HG03521 (cell line): Measurements from ENCODE around the gene SULT2B1.
"Not testable (repeated sequence)": the region's sequence is repeated elsewhere in the genome, so short reads cannot be mapped to it uniquely, and the experiment has no call there.

Experiments
- ATAC-seq: cut with Tn5 transposase; IDR thresholded peaks from one replicate; pipeline ENCODE4 v1.9.1; 2021; ENCODE audit warnings: mild to moderate bottlenecking, moderate library complexity; ENCODE audit not compliant: unreplicated experiment

SULT2B1 gene

DNA sequence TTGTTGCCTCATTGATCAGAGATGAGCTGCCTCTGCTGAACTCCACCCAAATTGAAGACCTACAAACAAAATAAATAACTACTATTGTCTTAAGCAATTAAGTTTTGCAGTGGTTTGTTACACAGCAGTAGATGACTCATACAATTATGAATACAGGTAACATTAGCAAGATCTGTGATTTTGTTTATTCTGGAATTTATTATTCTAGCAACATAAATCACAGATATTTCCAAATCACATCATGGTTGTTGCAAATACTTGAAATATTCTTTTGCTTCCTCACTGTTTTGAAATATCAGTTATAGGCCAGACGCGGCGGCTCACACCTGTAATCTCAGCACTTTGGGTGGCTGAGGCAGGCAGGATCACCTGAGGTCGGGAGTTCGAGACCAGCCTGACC, 27.2 kb upstream of the SULT2B1 start:
- no peak for ATAC-seq

DNA sequence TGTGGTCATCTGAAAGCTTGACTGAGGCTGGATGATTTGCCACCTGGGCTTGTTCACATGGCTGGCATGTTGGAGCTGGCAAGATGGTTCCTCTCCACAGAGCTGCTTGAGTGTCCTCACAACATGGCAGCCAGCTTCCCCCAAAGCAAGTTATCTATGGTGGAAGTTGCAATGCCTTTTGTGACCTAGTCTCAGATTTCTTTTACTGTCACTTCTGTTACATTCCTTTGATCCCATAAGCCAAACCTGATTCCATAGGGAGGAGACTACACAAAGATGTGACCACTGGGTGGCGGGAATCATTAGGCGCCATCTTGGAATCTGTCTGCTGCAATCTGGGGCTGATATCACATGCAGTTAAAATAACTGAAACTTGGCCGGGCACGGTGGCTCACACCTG, 22.8 kb upstream of the SULT2B1 start:
- no peak for ATAC-seq

DNA sequence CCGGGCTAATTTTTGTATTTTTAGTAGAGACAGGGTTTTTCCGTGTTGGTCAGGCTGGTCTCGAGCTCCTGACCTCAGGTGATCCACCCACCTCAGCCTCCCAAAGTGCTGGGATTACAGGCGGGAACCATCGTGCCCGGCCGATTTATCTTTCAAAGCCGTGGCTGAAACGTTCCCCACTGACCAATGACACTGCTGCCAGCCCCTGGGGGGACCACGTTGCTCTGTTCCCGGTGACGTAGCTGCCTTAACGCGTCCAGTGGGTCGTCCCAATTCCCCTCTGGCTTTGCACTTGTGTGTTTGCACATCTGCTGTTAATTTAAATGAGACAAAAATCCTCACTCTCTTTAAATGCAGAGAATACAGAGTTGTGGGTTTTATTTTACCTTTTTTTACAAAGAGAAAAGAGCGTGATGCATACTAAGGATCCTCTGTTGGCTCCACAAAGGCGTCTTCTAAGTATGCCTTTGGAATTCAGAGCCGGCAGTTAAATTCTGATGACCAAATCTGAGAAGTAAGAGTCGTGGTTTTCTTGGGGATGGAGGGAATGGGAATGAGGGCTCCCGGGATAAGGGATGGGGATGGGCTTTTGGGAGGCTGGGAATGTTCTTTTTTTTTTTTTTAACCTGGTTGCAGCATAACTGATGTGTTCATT, 21.8 kb upstream of the SULT2B1 start:
- no peak for ATAC-seq

GRCh38 chr19:48530770-48531169, 21.2 kb upstream of the SULT2B1 start:
- ATAC-seq = no peak

- ATAC-seq = no peak
Measured at GRCh38 chr19:48533770-48534169, 18.2 kb upstream of the SULT2B1 start.

GRCh38 chr19:48537541-48537940, 14.4 kb upstream of the SULT2B1 start:
- ATAC-seq = no peak

- ATAC-seq = not testable (repeated sequence)
Measured at GRCh38 chr19:48538057-48538456, 13.9 kb upstream of the SULT2B1 start.

- no peak for ATAC-seq
Measured at GRCh38 chr19:48539503-48540096, 12.4 kb upstream of the SULT2B1 start.

DNA sequence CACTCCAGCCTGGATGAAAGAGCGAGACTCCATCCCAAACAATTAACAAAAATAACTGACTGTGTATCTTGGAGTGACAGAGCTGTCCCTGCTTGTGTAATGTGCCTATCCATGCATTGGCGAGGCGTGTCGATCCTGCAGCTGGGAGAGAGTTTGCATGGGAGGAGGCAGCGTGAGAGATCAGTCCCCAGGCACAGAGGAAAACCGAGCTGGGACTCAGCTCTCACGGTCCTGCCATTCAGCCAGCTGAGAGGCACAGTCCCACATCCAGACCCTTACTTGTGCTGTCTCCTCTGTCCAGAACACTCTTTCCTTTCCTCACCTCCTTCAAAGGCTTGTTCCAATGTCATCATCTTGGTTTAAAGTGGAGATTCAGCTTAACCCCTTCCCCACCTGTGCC, 11.9 kb upstream of the SULT2B1 start:
- no peak for ATAC-seq

DNA sequence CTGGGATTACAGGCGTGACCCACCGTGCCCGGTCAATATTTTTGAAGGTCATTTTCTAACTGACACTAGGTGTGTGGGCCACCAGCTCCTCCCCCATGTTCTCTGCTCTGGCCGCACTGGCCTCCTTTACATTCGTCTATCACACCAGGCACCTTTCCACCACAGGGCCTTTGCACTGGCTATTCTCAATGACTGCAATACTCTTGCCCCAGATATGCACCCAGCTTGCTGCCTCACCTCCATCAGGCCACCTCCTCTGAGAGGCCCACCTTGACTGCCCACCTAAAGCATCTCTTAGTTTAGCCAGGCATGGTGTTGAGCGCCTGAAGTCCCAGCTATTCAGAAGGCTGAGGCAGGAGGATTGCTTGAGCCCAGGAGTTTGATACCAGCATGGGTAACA, 10.2 kb upstream of the SULT2B1 start:
- ATAC-seq = no peak

DNA sequence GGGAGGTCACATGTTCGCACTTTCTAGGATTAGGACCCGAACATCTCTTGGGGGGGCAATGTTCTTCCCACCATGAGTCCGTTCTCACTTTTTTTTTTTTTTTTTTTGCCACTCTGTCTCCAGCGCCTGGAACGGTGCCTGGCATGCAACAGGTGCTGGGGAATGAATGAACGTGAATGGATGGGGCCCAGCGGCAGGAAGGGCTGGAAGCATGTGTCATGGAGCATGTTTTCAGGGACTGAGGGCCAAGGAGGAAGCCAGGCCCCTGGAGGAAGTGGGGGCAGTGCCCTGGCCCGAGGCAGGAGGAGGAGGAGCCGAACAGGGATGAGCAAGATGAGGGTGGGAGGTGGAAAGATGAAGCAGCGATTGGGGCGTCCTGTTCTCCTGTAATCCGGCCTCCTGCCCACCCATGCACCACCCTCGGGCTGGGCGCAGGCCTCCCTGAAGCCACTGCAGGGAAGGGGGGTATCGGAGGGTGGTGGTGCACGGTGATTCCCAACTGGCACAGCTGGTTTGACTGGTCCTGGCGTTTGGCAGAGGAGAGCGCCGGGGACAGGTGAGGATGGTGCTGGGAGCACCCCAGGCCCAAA, 8.8 kb upstream of the SULT2B1 start:
- no peak for ATAC-seq

- no peak for ATAC-seq
Measured at GRCh38 chr19:48544856-48545750, 6.9 kb upstream of the SULT2B1 start.

DNA sequence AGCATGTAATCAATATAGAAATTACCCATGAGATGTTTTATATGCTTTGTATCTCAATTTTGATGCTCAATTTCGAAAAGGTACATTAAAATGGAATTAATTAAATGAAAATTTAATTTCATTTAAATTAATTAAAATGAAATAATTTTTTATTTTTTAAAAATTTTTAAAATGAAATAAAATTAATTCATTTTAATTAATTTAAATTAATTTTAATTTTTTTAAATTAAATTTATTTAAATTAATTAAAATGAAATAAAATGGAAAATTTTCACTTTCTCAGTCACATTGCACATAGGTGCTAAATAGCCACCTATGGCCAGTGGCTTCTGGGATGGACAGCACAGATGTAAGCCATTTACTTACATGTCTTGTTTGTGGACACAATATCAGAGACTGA, 4.2 kb upstream of the SULT2B1 start:
- no peak for ATAC-seq

DNA sequence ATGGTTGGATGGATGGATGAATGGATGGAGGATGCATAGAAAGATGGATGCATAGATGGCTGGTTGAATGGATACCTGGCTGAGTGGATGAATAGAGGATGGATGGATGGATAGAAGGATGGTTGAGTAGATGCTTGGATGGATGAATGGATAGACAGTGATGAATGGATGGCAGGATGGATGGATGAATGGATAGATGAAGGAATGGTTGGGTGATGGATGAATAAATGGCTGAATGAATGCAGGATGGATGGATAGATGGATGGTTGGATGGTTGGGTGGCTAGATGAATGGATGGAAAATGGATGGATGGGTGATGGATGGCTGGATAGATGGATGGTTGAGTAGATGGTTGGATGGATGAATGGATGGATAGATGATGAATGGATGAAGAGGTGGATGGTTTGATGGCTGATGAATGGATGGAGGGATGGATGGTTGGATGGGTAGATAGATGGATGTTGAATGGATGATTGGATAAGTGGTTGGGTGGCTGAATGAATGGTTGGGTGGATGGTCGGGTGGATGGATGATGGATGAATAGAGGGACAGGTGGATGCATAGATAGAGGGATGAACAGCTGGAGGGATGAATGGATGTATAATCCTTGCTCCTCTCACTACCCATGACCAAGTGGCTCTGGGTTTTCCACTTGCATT, 3.6 kb upstream of the SULT2B1 start:
- no peak for ATAC-seq

DNA sequence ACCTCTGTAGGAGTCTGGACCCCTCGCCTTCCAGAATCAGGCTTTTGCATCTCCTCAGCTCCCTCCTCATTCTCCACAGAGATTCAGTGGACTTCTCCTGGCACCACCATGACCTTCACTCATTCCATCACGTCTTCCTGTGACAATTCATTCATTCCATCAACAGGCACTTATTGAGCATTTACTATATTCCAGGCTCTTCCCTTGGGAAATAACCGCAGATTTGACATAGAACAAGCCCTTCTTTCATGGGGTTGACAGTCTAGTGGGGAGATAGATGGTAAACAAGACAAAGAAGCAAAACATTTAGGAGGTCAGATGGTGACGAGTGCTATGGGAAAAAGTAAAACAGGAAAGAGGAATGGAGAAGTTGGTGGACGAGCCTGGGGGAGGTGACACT, 2.6 kb upstream of the SULT2B1 start:
- no peak for ATAC-seq

- no peak for ATAC-seq
Measured at GRCh38 chr19:48552406-48553322, 692 bp downstream of the SULT2B1 start.

- ATAC-seq = no peak
Measured at GRCh38 chr19:48553676-48554384, 1.9 kb downstream of the SULT2B1 start.

- no peak for ATAC-seq
Measured at GRCh38 chr19:48554385-48555091, 2.6 kb downstream of the SULT2B1 start.

GRCh38 chr19:48556163-48556562, 4.2 kb downstream of the SULT2B1 start:
- ATAC-seq = no peak
